NCI-H345 (cell line): Measurements from ENCODE around the gene DCANP1.
"Not testable (repeated sequence)": the region's sequence is repeated elsewhere in the genome, so short reads cannot be mapped to it uniquely, and the experiment has no call there.

ENCODE experiments used
- DNase-seq: peaks from one replicate; lab custom pipeline; 2025; lab: John Stamatoyannopoulos, UW

Gene DCANP1

GRCh38 chr5:135447298-135447929 is at the start of gene DCANP1:
TSS of gene DCANP1 (minus strand) at chr5:135447348. CDS start at chr5:135447108, 240 bp downstream.
- peak; percentile 88 for DNase-seq

GRCh38 chr5:135495531-135495930 is 48.4 kb upstream of the DCANP1 start:
- DNase-seq: not testable (repeated sequence)

GRCh38 chr5:135494196-135494595 is 47.0 kb upstream of the DCANP1 start:
- no peak for DNase-seq

GRCh38 chr5:135493406-135494180 is 46.4 kb upstream of the DCANP1 start:
- DNase-seq: no peak

GRCh38 chr5:135492319-135492626 is 45.1 kb upstream of the DCANP1 start:
- DNase-seq: no peak

- DNase-seq: peak; percentile 97
These were observed 44.6 kb upstream of the DCANP1 start for GRCh38 chr5:135491552-135492318.

- no peak for DNase-seq
These were observed 43.9 kb upstream of the DCANP1 start for GRCh38 chr5:135491038-135491551.

- no peak for DNase-seq
These were observed 43.3 kb upstream of the DCANP1 start for GRCh38 chr5:135490245-135491037.

GRCh38 chr5:135489466-135490244 is 42.5 kb upstream of the DCANP1 start:
- DNase-seq: peak; percentile 68

GRCh38 chr5:135488727-135489465 is 41.7 kb upstream of the DCANP1 start:
- DNase-seq: peak; percentile 65

- DNase-seq: no peak
These were observed 40.8 kb upstream of the DCANP1 start for GRCh38 chr5:135487839-135488514.

GRCh38 chr5:135487037-135487395 is 39.9 kb upstream of the DCANP1 start:
- DNase-seq: peak; percentile 9

GRCh38 chr5:135486131-135487036 is 39.2 kb upstream of the DCANP1 start:
- peak; percentile 13 for DNase-seq

- DNase-seq: peak; percentile 96
These were observed 37.5 kb upstream of the DCANP1 start for GRCh38 chr5:135484674-135485086.

GRCh38 chr5:135483254-135483653 is 36.1 kb upstream of the DCANP1 start:
- DNase-seq: no peak

- no peak for DNase-seq
These were observed 35.3 kb upstream of the DCANP1 start for GRCh38 chr5:135482381-135482933.

GRCh38 chr5:135481909-135482311 is 34.8 kb upstream of the DCANP1 start:
- no peak for DNase-seq

GRCh38 chr5:135481387-135481786 is 34.2 kb upstream of the DCANP1 start:
- no peak for DNase-seq
